OCI-M2 (cell line): ENCODE data around the gene PABPC1L.
A peak's percentile ranks its signal among the peaks of the same experiment; 100 is the strongest.
"Not testable (repeated sequence)": the region's sequence is repeated elsewhere in the genome, so short reads cannot be mapped to it uniquely, and the experiment has no call there.

Experiments used
- DNase-seq: peaks from one replicate; lab custom pipeline; 2025; ENCODE audit not compliant: unreplicated experiment; lab: John Stamatoyannopoulos, UW

The PABPC1L gene

DNA sequence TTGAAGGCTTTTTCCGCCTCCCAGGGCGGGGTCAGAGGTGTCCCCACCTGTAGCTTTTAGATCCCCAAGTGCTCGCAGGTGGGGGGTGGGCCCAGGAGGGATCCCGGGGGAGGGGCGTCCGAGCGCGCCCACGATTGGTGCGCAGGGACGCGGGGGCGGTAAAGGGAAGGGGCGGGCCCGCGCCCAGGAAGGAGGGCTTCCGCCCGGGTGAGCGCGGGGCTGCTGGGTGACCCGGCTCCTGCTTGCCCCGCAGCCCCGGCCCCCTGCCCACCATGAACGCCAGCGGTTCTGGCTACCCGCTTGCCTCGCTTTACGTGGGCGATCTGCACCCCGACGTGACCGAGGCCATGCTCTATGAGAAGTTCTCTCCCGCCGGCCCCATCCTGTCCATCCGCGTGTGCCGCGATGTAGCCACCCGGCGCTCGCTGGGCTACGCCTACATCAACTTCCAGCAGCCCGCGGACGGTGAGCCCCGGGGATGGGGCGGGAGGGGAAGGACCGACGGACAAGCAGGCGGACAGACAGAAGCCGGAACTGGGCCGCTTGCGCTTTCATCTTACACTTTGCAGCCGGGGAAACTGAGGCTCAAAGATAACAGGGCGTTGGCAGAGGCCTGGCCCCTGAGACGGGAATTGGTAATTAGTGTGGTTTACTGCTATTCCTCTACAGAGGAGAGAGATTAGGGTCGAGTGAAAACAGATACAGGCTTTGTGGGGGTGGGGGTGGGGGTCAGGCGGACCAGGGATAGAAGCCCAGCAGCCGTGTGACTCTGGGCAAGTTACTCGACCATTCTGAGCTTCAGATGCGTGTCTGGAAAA lies at the start of gene PABPC1L:
PABPC1L (plus strand) TSS at position 189 of the 818 bp plus-strand sequence; CDS start at position 273, 84 bp downstream.
- no peak for DNase-seq

DNA sequence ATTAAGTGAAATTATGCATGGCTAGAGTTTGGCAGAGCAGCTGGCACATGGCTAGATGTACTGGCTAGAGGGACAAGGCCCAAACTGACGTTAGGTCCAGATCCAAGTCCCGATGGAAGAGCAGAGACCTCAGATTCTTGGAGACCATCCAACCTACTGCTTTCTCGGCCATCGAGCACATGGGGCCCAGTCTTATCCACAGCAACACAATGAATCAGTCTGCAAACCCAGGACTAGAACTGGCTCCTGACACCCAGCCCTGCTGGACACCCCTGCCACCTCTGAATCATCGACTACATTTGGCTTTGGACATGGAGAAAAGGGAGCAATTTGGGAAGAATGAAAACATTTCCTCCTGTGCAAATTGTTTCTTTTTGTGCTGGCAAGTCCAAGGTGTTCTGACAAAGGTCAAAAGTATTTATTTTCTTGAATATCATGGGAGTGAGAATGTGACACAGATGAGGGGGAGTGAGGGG lies 48.3 kb upstream of the PABPC1L start:
- DNase-seq: no peak

DNA sequence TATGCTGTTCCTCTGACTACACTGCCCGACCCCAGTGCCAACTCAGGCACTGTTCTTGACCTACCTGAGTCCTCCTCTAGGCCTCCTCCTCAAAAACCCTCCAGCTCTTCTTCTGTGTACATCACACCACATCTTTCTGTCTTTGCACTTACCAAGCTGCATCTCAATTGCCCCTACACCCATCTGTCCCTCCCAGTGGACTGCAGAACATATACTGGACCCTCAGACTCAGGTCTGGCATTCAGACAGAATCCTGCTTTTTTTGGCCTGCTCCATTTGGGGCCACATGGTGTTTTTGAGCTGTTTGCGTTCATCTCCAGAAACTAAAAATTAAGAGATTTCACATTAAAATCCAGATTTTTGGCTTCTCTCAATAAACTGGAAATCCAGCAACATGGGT lies 47.6 kb upstream of the PABPC1L start:
- no peak for DNase-seq

DNA sequence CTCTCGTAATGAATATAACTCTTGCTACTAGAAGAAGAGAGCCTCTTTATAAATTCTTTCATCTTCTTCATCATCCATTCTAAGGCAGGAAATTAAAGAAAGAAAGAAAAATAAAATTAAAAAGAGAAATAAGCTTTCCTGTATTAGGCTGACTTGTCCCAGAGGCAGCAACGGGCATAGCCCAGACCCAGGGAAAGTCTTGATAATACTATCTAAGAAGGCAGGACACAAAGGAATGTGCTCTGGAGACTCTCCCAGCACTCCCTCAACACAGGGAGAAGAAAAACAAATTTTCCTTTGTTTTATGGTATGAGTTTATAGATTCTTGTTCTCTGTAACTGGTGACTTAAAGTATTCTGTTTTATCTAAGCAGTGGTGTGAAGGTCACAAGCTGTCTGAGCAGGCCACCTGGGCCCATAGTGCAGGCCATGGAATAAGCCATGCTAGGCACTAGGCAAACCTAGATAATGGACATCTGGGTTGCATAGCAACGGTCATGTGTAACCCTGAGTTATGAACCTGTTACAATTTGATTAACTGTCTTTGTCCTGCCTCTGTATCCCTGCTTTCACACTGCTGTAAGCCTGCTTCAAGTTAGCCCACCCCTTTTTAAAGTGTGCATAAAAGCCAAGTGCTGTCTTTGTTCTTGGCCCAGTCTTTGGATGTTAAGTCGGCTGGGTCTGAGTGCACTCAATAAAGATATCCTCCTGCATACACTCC lies 46.3 kb upstream of the PABPC1L start:
- DNase-seq: not testable (repeated sequence)

DNA sequence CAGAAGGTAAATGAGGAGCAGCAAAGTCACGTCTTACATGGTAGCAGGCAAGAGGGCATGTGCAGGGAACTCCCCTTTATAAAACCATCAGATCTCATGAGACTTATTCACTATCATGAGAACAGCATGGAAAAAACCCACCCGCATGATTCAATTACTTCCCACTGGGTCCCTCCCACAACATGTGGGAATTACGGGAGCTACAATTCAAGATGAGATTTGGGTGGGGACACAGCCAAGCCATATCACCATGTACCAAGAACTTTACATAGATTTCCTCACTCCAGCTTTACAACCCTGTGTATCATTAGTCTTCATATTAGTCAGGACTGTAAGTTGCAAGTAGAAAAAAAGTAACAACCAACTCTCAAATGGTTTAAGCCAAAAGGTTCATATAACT lies 45.4 kb upstream of the PABPC1L start:
- not testable (repeated sequence) for DNase-seq

DNA sequence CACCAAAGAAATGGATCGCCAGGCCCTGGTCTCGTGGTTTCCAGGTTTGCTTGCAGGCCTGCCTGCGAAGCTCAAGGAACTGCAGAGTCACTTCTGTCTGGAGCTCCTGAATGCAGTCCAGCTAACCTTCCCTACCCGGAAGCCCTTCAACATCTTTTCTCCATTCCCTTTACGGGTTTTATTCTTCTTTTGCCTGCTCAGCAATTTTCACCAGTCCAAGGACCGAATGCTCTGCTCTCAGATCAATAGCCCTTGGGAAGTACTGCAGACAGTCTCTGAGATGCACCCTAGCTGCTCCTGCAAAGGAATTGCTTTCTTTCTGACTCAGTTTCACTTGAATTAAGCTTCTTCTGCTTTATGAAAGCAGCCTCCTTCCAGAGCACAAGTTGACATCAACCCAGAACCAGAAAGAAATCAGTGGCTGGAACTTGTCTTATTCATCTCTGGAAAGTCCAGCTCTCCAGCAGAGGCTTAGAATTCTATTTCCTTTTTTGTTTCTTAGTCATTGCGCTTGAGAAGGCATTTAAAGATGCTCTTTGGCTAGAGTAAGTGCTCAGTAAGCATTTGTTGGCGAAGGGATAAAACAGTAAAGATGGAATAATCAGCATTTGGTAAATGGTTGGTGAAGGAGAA lies 43.0 kb upstream of the PABPC1L start:
- no peak for DNase-seq

DNA sequence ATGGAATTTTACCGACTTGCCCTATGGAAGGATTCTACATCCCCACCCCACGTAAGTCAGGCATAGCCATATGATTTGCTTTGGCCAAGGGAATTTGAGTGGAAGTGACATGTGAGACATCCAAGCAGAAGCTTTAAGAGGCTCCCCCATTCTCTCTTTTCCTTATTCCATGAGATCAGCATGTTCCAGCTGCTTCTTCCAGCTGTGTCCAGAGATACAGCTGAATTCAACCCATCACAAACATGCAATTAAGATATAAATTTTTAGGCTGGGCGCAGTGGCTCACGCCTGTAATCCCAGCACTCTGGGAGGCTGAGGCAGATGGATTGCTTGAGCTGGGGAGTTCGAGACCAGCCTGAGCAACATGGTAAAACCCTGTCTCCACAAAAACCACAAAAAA lies 40.4 kb upstream of the PABPC1L start:
- DNase-seq: no peak

DNA sequence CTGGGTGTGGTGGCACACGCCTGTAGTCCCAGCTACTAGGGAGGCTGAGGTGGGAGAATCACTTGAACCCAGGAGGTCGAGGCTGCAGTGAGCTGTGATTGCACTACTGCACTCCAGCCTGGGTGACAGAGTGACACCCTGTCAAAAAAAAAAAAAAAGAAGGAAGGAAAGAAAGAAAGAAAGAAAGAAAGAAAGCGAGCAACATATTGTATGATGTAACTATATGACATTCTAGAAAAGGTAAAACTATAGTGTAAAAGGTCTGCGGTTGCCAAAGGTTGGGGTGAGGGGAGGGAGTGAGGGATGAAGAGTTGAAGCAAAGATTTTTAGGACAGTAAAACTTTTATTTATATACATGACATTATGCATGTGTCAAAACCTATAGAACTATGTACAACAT lies 27.5 kb upstream of the PABPC1L start:
- not testable (repeated sequence) for DNase-seq

DNA sequence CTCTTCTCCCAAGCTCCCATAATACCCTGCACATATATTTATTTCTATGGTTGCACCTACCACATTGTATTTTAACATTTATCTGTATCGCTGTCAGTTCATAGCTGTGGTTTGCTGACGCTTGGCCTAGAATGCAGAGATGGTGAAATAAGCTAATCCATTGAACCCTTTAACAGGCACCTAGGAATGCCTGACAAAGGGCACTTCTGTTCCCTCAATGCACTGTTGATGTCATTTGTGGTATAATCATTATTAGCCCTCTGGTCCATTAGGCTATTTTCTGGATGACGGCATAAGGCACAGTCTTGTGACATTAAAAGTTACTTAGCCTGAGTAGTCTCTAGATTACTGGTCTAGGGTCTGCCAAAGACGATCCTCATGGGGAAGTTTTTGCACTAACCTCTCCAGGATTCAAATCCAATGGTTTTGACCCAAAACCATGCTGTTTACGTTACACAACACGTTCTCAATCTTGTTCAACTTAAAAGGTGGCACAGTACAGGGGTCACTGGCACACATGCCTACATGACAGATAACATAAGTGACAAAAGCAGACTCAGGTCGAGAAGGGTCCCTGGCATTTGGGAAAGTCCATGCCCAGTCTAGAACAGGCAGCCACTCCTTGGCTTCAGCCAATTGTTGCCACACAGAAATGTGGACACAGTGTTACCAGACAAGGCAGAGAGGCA lies 26.5 kb upstream of the PABPC1L start:
- no peak for DNase-seq

DNA sequence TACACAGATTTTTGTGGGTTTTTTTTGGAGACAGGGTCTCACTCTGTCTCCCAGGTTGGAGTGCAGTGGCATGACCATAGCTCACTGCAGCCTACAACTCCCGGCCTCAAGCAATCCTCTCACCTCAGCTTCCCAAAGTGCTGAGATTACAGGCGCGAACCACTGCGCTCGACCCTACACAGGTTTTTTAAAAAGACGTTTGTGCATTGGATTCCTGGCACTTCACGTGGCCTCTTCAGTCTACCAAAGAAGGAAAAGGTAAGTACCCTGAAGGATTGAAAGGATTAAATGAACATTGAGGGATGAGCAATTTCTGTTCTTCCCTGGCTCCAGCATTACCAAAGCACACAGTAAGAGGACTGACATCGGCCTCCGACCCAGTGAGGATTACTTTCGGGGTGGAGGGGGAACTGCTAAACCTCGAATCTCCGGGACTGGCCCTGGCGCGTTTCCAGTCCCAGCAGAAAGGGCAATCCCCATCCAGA lies 24.9 kb upstream of the PABPC1L start:
- no peak for DNase-seq

DNA sequence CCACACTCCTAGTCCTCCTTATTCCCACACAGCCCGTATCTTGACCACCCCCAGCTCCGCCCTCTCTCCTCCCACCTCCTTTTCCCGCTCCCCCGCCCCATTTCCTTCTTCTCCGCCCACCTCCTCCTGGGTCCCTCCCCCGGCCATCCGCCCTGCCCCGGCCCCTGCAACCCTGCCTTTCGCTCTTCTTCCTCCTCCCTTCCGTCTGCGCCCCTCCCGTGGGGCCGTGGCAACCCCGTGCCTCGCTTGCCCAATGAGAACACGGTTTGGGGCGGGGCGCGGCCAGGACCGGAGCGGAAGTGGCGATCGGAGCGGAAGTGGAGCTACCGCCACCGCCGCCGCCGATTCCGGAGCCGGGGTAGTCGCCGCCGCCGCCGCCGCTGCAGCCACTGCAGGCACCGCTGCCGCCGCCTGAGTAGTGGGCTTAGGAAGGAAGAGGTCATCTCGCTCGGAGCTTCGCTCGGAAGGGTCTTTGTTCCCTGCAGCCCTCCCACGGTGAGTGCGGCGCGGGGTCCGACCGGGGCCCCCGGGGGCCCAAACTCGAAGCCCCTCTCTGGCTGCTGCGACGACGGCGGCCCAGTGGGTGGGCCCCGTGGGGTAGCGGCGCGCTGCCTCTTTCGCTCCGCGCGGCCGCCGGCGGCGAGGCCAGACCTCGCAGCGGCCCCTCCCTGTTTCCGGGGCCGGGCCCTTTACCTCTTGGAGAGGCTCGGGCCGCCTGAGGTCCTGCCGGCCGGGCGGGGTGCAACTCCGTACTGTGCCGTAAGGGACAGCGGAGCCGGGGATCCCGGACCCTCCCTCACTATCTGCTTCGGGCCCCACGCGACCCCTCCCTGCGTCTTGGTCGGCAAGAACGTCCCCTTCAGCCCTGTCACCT lies 24.2 kb upstream of the PABPC1L start, which contains the start of gene YWHAB:
YWHAB (plus strand) TSS at position 314 of the 874 bp plus-strand sequence. CDS start 15,829 bp downstream, outside the sequence.
- DNase-seq: peak; percentile 69

DNA sequence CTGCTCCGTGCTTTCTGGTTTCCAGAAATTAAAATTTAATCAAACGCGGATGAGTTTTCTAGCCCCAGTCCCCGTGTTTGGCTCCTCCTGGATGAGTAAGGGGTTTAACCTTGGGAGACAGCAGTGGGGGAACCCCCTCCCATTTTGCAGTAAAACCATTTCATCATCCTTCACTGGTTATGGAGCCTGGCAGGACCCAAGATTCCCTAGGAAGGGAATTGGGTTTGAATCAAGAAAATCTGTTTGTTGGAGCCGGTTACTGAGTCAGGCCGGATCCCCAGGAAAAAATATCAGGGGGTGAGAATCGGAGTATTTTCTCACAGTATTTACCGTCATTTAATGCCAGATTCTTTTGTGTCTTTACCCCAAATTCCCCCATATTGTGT lies 23.6 kb upstream of the PABPC1L start:
- no peak for DNase-seq

DNA sequence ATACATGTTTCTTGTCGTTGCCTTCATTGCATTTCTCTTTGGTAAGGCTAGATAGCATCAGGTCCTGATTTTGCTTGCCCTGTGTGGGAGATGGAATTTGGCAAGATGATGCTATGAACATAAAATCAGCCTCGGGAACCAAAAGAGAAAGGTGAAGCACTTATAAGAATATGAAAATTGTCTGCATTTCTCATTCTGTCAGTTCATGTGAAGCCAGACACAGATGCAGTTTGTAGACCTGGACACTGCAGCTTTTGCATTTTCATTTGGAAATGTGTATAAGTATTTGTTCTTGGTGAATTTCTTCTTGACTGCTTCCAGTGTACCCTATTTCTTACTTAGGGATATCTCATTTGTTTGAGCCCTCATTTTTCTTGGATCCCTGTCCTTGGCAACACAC lies 23.0 kb upstream of the PABPC1L start:
- DNase-seq: no peak

DNA sequence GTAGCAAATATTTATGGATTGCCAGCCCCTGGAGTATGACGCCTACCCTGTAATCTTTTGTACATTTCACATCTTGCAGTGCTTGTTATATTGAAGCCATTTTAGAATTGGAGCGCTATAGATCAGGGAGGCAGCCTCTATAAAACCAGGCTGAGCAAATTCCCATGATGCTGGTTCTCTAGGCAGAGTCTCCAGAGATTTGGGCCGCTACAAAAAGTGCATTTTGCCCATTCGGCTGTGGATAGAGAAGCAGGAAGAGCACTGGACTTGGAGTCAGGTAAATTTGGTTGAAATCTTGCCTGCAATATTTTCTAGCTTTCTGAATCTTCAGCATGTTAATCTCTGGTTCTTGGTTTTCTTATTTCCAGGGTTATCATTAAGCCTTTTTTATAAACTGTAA lies 22.4 kb upstream of the PABPC1L start:
- DNase-seq: no peak

DNA sequence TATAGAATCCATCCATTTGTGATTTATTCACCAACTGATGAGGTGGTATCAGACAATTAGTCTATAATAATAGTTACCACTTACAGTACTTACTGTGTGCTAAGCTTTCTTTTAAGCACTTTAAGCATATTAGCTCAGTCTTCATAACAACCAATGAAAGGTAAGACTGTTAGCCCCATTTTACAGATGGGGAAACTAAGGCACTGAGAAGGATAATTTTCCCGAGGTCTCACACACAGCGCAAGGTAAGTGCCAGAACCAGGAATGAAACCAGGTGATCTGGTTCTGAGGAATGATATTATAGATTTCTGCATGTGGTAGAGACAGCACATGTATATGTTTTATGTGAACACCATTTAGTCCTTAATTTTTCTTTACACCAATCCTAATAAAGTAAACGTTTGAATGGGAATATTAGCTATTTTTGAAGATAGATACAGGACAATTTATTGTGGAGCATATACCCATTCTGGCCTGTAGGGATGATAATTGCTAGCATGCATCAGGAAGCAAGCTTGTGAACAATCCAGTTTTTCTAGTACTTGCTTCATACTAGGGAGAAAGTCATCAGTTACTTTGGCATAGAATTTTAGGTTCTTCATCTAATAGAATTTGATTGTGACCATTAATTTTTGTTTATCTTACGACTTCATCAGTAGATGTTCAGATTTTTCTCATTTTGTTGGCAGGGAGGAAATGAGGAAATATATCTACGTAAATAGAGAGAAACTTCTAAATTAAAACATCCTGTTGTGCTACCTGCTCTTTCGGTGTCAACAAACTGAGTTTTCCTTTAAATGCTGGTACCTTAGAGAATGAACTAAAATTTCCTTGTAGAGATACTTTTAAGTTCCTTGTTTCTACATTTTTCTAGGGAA lies 21.4 kb upstream of the PABPC1L start:
- no peak for DNase-seq

DNA sequence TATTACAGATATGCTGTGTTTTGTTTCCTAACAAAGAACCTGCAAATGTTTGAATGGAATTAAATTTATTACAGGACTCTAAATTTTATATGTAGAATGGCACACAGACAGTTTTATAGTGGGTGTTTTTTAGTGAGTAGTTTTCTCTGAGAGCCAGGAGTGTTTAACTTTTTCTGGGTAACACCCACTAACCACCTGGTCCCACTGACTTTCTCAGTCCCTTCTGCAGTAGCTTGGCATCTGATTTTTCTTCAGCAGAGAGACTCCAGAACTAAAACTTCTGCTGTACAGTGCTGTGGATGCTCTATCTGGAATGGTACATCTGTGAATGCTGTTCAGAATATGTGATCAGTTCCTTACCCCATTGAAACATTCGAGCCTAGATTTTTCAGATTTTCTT lies 18.0 kb upstream of the PABPC1L start:
- DNase-seq: no peak

DNA sequence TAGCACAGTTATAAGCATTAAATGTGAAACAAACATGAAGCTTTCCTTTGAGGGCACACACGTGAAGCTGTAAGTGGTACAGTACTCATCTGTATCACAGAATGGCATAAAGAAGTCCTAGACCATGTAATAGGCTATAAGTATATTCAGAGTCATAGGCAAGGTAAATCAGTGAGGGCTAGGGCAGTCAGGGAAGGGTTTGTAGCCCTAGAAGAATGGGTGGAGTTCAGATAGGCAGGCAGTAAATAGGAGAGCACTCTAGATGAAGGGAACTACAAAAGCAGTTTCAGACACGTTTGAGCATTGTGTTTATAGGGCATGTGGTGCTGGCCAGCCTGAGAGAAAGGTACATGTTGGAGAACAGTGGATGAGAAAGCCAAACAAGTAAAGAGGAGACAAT lies 14.9 kb upstream of the PABPC1L start:
- no peak for DNase-seq

DNA sequence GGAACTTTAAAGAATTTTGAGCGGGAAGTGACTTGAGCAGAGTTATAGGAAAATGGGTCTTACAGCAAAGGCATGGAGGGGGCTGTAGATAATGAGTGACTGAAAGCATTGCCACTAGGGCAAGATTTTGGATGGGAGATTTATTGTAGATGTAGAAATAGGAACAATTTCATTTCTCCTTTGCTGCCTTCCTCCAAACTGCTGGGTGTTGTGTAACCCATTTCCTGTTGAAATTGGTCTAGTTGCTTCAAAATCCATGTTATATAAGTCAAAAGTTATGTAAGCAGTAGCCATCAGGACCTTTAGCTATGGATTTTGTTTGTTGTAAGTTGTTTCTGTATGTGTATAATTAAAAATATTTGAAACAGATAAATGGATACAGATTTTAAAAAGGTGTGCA lies 13.3 kb upstream of the PABPC1L start:
- DNase-seq: no peak

DNA sequence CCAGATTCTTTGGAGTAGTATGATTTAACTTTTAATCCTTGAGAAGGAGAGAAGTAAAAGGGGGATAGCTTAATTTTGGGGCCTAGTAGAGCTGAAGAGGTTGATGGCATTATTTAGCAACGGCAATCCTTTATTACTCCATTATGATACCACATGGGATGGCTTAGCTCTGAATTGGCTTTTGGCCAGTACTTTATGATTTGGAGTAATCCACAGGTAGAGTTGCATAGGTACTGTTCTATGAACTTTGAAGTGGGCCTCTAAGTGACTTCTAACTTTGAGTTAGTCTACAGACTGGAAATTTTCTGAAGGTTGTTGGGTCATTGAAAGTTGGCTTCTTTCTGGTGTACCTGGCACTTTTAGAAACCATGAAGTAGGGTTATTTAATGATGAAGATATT lies 12.7 kb upstream of the PABPC1L start:
- DNase-seq: no peak
